ENCODE results near the gene HSPA1B. TPM values are rescaled to one million over a fixed set of nuclear protein-coding genes. Genes with fewer than 3 reads are reported as not detected.

HSPA1B gene
- 56.9 and 72.9 TPM in 2 replicates for total RNA-seq

DNA sequence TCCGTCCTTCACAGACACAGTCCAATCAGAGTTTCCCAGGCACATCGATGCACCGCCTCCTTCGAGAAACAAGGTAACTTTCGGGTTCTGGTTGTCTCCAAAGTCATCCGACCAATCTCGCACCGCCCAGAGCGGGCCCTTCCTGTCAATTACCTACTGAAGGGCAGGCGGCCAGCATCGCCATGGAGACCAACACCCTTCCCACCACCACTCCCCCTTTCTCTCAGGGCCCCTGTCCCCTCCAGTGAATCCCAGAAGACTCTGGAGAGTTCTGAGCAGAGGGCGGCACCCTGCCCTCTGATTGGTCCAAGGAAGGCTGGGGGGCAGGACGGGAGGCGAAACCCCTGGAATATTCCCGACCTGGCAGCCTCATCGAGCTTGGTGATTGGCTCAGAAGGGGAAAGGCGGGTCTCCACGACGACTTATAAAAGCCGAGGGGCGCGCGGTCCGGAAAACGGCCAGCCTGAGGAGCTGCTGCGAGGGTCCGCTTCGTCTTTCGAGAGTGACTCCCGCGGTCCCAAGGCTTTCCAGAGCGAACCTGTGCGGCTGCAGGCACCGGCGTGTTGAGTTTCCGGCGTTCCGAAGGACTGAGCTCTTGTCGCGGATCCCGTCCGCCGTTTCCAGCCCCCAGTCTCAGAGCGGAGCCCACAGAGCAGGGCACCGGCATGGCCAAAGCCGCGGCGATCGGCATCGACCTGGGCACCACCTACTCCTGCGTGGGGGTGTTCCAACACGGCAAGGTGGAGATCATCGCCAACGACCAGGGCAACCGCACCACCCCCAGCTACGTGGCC is at the start of gene HSPA1B:
Gene HSPA1B, plus strand, starts transcription at position 453 of the 794 bp plus-strand sequence. Its CDS starts 213 bp downstream, at position 666.

DNA sequence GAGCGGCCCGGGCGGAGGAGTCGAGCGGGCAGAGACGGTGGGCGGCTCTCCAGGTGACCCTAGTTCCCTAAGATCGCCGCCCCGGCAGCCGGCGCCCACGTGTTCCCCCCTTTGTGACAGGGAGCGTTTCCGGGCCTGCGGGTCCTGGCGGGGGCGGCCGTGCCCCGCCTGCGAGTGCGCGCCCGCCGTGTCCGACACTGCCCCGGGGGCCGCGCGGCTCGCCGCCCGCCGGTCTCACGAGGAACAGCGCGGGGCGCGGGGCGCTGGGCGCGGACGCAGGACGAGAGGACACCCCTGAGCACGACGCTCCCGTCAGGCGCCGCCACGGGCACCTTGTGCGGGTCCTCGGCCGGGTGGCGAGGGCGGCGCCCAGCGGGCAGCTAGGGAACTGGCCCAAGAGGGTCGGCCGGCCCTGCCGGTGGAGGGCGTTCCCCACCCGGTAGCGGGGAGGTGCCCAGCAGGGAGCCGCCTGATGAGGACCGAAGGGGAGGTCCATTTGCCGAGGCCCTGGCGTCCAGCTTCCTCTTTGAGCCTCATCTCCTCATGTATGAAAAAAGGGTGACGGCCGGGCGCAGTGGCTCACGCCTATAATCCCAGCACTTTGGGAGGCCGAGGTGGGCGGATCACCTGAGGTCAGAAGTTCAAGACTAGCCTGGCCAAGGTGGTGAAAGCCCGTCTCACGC is 31.8 kb upstream of the HSPA1B start, which contains the start of gene VARS1:
Gene VARS1, minus strand, starts transcription at position 137 of the 683 bp plus-strand sequence. CDS start 535 bp downstream, outside the sequence.

DNA sequence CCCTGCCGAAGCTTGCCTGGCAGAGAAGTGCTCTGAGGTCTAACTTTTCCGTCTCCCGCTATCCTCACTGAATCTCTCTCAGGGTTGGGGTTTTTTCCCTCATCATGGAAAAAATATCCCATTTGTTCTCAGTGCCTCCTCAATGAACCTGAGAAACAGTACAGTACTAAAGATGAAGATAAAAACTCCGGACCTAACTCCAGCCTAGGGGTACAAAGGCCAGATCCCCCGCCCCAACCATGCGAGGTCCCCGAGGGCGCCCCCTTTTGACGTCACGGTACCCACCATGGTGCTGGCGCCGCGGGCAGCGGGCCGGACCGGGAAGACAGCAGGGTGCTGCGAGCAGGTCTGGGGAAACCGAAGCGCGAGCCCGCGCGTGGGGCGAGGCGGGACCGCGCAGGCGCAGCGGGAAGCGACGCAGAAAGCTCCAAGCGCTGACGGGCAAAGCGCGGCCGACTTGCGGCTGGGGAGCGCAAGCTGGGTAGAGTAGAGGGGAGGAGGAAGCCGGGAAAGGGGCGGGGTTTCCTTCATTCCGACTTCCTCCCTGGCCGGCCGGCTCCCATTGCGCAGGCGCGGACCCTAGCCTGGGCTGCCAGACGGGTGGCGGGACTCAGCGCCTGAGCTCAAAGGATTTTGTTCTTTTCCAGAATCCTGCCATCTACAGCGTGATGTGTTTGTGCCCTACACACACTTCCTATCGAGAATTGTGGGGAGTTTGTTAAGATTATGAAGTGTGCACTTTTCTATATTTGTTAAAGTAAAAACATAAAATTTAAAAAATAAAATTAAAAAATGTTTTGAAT is 20.9 kb upstream of the HSPA1B start, which contains the start of gene LSM2:
Gene LSM2, minus strand, starts transcription at position 497 of the 803 bp plus-strand sequence. Its CDS starts 209 bp downstream, at position 288.

DNA sequence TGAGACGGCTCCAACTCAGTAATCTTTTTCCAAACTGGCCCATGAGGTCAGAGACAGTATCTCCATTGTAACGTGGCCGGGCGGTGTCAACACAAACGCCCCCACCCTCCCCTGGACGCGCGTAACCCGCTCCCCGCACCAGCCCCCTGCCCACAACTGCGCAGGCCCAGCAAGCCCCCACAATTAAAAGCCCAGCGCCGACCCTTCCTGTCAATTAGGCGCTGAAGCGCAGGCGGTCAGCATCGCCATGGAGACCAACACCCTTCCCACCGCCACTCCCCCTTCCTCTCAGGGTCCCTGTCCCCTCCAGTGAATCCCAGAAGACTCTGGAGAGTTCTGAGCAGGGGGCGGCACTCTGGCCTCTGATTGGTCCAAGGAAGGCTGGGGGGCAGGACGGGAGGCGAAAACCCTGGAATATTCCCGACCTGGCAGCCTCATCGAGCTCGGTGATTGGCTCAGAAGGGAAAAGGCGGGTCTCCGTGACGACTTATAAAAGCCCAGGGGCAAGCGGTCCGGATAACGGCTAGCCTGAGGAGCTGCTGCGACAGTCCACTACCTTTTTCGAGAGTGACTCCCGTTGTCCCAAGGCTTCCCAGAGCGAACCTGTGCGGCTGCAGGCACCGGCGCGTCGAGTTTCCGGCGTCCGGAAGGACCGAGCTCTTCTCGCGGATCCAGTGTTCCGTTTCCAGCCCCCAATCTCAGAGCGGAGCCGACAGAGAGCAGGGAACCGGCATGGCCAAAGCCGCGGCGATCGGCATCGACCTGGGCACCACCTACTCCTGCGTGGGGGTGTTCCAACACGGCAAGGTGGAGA is 12.3 kb upstream of the HSPA1B start, which contains the start of the genes HSPA1A and HSPA1L:
Gene HSPA1A, plus strand, starts transcription at position 519 of the 814 bp plus-strand sequence. Its CDS starts 214 bp downstream, at position 733.
Gene HSPA1L, minus strand, starts transcription at position 259 of the 814 bp plus-strand sequence. CDS start 3,311 bp downstream, outside the sequence.

DNA sequence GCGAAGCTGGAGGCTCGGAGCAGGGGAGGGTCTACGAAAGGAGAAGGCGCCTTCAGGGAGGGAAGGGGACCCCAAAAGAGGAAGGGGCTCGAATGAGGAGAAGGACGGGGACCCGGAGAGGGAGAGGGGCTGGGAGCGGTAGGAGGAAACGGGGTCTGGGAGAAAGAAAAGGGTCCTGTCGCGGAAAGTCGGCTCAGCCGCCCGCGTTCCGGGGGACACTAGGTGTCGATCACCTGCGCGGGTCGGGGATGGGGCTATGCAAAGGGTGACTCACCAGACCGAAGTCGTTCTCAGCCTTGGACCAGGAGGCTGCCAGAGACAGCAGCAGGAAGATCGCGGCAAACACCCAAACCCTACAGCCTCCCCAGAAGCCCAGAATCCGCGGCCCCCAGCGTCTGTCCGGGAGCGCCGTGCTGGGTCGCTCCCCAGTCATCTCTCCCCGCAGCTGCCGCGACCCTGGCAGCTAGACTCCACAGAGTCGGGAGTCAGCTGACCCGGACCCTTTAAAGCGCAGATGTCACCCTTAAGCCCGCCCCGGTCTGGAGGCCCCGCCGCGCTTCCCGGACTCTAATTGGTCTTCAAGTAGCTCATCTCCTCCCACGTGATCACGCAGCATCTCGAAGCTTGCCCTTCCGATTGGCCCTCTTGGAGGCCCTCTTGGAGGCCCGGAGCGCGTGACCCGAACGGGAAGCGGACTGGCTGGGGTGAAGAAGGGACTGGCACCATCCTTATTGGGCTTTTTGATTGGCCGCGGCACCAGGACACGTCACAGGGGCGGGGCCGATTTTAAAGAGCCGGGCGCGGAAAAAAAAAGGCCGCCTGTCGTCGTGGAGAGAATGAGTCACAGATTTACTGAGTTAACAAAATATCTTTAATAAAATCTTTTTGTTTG is 35.1 kb downstream of the HSPA1B start, which contains the start of gene NEU1:
Gene NEU1, minus strand, starts transcription at position 478 of the 892 bp plus-strand sequence. Its CDS starts 45 bp downstream, at position 433.

DNA sequence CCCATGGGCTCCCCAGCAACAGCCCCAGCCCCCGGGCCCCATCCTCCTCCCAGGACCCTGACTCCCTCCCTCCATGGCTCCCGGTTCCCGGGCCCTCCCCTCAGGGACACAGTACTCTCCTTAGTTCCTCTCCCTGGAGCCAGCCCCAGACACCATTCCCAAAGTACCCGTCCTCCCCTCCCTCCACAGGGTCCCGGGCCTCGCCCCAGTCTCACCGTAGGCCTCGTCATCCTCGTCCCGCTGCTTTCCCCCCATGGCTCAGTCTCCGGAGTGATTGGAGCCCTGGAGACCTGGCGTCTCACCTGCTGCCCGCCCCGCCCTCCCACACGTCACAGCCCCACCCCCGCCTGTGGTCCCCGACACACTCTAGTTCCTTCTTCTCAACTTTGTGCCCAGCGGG is 51.2 kb downstream of the HSPA1B start, which contains the start of gene SLC44A4:
Gene SLC44A4, minus strand, starts transcription at position 272 of the 400 bp plus-strand sequence. Its CDS starts 17 bp downstream, at position 255.

Other genes with a start within 250 kb of the HSPA1B start
- 0.91 TPM in 1 of 2 replicates, not detected in the other for gene LTB, start 245.3 kb upstream of the HSPA1B start, total RNA-seq
- 0.08 TPM in 1 of 2 replicates, not detected in the other for gene LST1, start 241.5 kb upstream of the HSPA1B start, total RNA-seq
- gene NCR3, start 234.7 kb upstream of the HSPA1B start, total RNA-seq = not detected in 2 replicates
- gene AIF1, start 212.5 kb upstream of the HSPA1B start, total RNA-seq = not detected in 2 replicates
- 80.5 and 92.3 TPM in 2 replicates for gene PRRC2A, start 207.0 kb upstream of the HSPA1B start, total RNA-seq
- 217 and 269 TPM in 2 replicates for gene BAG6, start 175.1 kb upstream of the HSPA1B start, total RNA-seq
- 1.8 and 3.0 TPM in 2 replicates for gene APOM, start 171.8 kb upstream of the HSPA1B start, total RNA-seq
- 16.0 and 18.2 TPM in 2 replicates for gene C6orf47, start 167.0 kb upstream of the HSPA1B start, total RNA-seq
- 20.8 and 34.9 TPM in 2 replicates for gene GPANK1, start 162.7 kb upstream of the HSPA1B start, total RNA-seq
- gene CSNK2B, start 161.7 kb upstream of the HSPA1B start, total RNA-seq = 297 and 307 TPM in 2 replicates
- gene LY6G5B, start 157.8 kb upstream of the HSPA1B start, total RNA-seq = 0.91 and 2.1 TPM in 2 replicates
- 0.64 and 1.4 TPM in 2 replicates for gene LY6G5C, start 146.7 kb upstream of the HSPA1B start, total RNA-seq
- gene ABHD16A, start 124.4 kb upstream of the HSPA1B start, total RNA-seq = 28.1 and 28.7 TPM in 2 replicates
- not detected in 2 replicates for gene LY6G6F, start 120.9 kb upstream of the HSPA1B start, total RNA-seq
- not detected in 2 replicates for gene LY6G6D, start 112.4 kb upstream of the HSPA1B start, total RNA-seq
- gene LY6G6C, start 106.0 kb upstream of the HSPA1B start, total RNA-seq = not detected in 2 replicates
- not detected in 2 replicates for gene MPIG6B, start 104.4 kb upstream of the HSPA1B start, total RNA-seq
- gene DDAH2, start 98.4 kb upstream of the HSPA1B start, total RNA-seq = 41.9 and 42.4 TPM in 2 replicates
- gene CLIC1, start 91.2 kb upstream of the HSPA1B start, total RNA-seq = 281 and 648 TPM in 2 replicates
- 5.0 and 10.5 TPM in 2 replicates for gene MSH5, start 87.7 kb upstream of the HSPA1B start, total RNA-seq
- not detected in 2 replicates for gene SAPCD1, start 65.1 kb upstream of the HSPA1B start, total RNA-seq
- 0.13 TPM in 1 of 2 replicates, not detected in the other for gene VWA7, start 50.4 kb upstream of the HSPA1B start, total RNA-seq
- 44.4 and 93.2 TPM in 2 replicates for gene VARS1, start 32.0 kb upstream of the HSPA1B start, total RNA-seq
- gene LSM2, start 20.8 kb upstream of the HSPA1B start, total RNA-seq = 75.9 and 82.9 TPM in 2 replicates
- gene HSPA1L, start 12.5 kb upstream of the HSPA1B start, total RNA-seq = 0.48 and 0.78 TPM in 2 replicates
- 54.6 and 130 TPM in 2 replicates for gene HSPA1A, start 12.2 kb upstream of the HSPA1B start, total RNA-seq
- gene NEU1, start 35.1 kb downstream of the HSPA1B start, total RNA-seq = 47.8 and 53.7 TPM in 2 replicates
- gene SLC44A4, start 51.3 kb downstream of the HSPA1B start, total RNA-seq = 1.0 TPM in 1 of 2 replicates, not detected in the other
- gene EHMT2, start 70.0 kb downstream of the HSPA1B start, total RNA-seq = 43.0 and 43.1 TPM in 2 replicates
- gene ZBTB12, start 74.3 kb downstream of the HSPA1B start, total RNA-seq = 2.0 and 2.1 TPM in 2 replicates
- 0.65 and 4.8 TPM in 2 replicates for gene C2, start 100.0 kb downstream of the HSPA1B start, total RNA-seq
- 5.2 and 10.7 TPM in 2 replicates for gene CFB, start 118.4 kb downstream of the HSPA1B start, total RNA-seq
- 80.6 and 127 TPM in 2 replicates for gene NELFE, start 131.2 kb downstream of the HSPA1B start, total RNA-seq
- 40.0 and 43.1 TPM in 2 replicates for gene SKIC2, start 131.4 kb downstream of the HSPA1B start, total RNA-seq
- 13.3 and 24.6 TPM in 2 replicates for gene DXO, start 144.4 kb downstream of the HSPA1B start, total RNA-seq
- gene C4A, start 154.3 kb downstream of the HSPA1B start, total RNA-seq = 0.52 and 13.6 TPM in 2 replicates
- 0.39 and 9.3 TPM in 2 replicates for gene C4B, start 187.1 kb downstream of the HSPA1B start, total RNA-seq
- gene CYP21A2, start 210.7 kb downstream of the HSPA1B start, total RNA-seq = not detected in 2 replicates

All from epithelial cell of alveolus of lung (primary cell).